Lung (tissue), 12 donors: Measurements from ENCODE around the gene SUSD2. TPM values are rescaled to one million over a fixed set of nuclear protein-coding genes. Genes with fewer than 3 reads are reported as not detected.

ENCODE experiments used
- ATAC-seq: fragments of 200-7000 bp; cut with Tn5 transposase; one replicate; pipeline ENCODE4 v1.9.1; 2020; ENCODE audit warnings: moderate number of reproducible peaks; ENCODE audit not compliant: insufficient read depth, low FRiP score
- DNase-seq, 3 donors: peaks; one replicate each; pipeline ENCODE4 v3.0.0-alpha.2; 2013 to 2017
- H3K27ac ChIP-seq, 2 donors: one replicate each; pipeline ENCODE4 v1.5.1; 2013; ENCODE audit warnings: mild to moderate bottlenecking in 2 of 2, moderate library complexity in 2 of 2, control low read depth in 1 of 2, inconsistent platforms in 1 of 2, low read depth in 1 of 2, low read length in 1 of 2
- H3K27me3 ChIP-seq, 3 donors: one replicate each; pipeline ENCODE4 v1.5.1; 2013; ENCODE audit warnings: low read length in 2 of 3; ENCODE audit not compliant: control insufficient read depth in 3 of 3, insufficient read depth in 3 of 3
- H3K36me3 ChIP-seq, 4 donors: one replicate each; pipeline ENCODE4 v1.5.1; 2013; ENCODE audit warnings: low read length in 4 of 4, mild to moderate bottlenecking in 1 of 4, moderate library complexity in 1 of 4; ENCODE audit not compliant: control insufficient read depth in 4 of 4, insufficient read depth in 4 of 4
- H3K4me1 ChIP-seq, 5 donors: one replicate each; pipeline ENCODE4 v1.5.1; 2013; ENCODE audit warnings: low read length in 5 of 5, mild to moderate bottlenecking in 2 of 5, moderate library complexity in 1 of 5; ENCODE audit not compliant: control insufficient read depth in 5 of 5, insufficient read depth in 5 of 5
- H3K4me3 ChIP-seq: one replicate; pipeline ENCODE4 v1.5.1; 2013; ENCODE audit warnings: mild to moderate bottlenecking, control low read depth, moderate library complexity
- H3K9ac ChIP-seq, 2 donors: one replicate each; pipeline ENCODE4 v1.5.1; 2013; ENCODE audit warnings: low read length in 2 of 2, control low read depth in 1 of 2; ENCODE audit not compliant: insufficient read depth in 1 of 2
- H3K9me3 ChIP-seq, 4 donors: one replicate each; pipeline ENCODE4 v1.5.1; 2013; ENCODE audit warnings: low read length in 3 of 4, mild to moderate bottlenecking in 1 of 4, moderate library complexity in 1 of 4; ENCODE audit not compliant: control insufficient read depth in 4 of 4, insufficient read depth in 3 of 4
- CTCF ChIP-seq: IDR thresholded peaks from 2 replicates; pipeline ENCODE4 v1.5.1; 2012; ENCODE audit warnings: mild to moderate bottlenecking; ENCODE audit errors: control extremely low read depth, extremely low read depth
- WGBS, 2 donors: extraction: QIAGEN DNeasy Blood & Tissue Kit; methylation state at CpG; one replicate each; pipeline ENCODE4 v1.1.7; 2013; 5-methylcytosine and 5-hydroxymethylcytosine counted together
- polyA plus RNA-seq, 2 donors: library from polyadenylated mRNA; stranded (reverse); fragments of 200-250 nt; gene quantifications; one replicate each; pipeline ENCODE4 v1.2.1, GENCODE V29; 2013
- total RNA-seq, 2 donors: library from RNA; depleted of rRNA in 1 of 2; stranded (reverse); fragments of >200 nt in 1 of 2; gene quantifications; one replicate each; pipeline ENCODE4 v1.2.1, GENCODE V29; 2014 to 2021
- donor health status: control.
- donor health status: control.
- donor health status: Bipolar disorder and iron deficiency.
- donor health status: healthy.
- donor health status: DM: yes; HTN: yes; CAD: no.

SUSD2 gene
- total and polyA plus RNA-seq, 4 donors = 15.9 to 192 (median 49.7) TPM

- Histone ChIP-seq H3K4me3 (peak overlapping the region; percentile 66), H3K4me1 (peaks cover 9 to 53% (median 21%) of the 10 kb centered on the region in 5 donors), H3K9me3 (no peaks in the 10 kb centered on the region), H3K9ac (no peak overlapping the region), H3K27ac (peak overlapping the region; percentile 49 to 86), H3K36me3 (peaks cover 0 to 2% (median 0%) of the 10 kb centered on the region in 4 donors), H3K27me3 (no peaks in the 10 kb centered on the region)
- DNase-seq = peak in 2 of 3 donors; percentile 29 to 50
- peak; percentile 48 for ATAC-seq
- no peak for TF ChIP-seq CTCF
- 0 to 1% methylated on average over 66 to 77 of the region's 77 CpGs for WGBS, 2 donors
These were observed 25.0 kb upstream of the SUSD2 start for GRCh38 chr22:24156141-24156912.

GRCh38 chr22:24156913-24157821 lies 24.1 kb upstream of the SUSD2 start:
- Histone ChIP-seq H3K4me1 (peaks cover 9 to 62% (median 21%) of the 10 kb centered on the region in 5 donors), H3K27me3 (no peaks in the 10 kb centered on the region), H3K9me3 (no peaks in the 10 kb centered on the region), H3K4me3 (peak overlapping the region; percentile 66), H3K36me3 (peaks cover 0 to 6% (median 3%) of the 10 kb centered on the region in 4 donors), H3K27ac (peak overlapping the region in 1 of 2 donors; percentile 86), H3K9ac (no peak overlapping the region)
- ATAC-seq = peak; percentile 79
- DNase-seq = peak; percentile 81 to 86 (median 85)
- TF ChIP-seq CTCF = peak; percentile 64
- 7 to 11% methylated on average over 23 of the region's 23 CpGs for WGBS, 2 donors

GRCh38 chr22:24157822-24158135 lies 23.5 kb upstream of the SUSD2 start:
- Histone ChIP-seq H3K9me3 (no peaks in the 10 kb centered on the region), H3K27me3 (no peaks in the 10 kb centered on the region), H3K4me3 (no peak overlapping the region), H3K4me1 (peaks cover 9 to 65% (median 21%) of the 10 kb centered on the region in 5 donors), H3K9ac (no peak overlapping the region), H3K27ac (peak overlapping the region in 1 of 2 donors; percentile 1), H3K36me3 (peaks cover 0 to 10% (median 7%) of the 10 kb centered on the region in 4 donors)
- no peak for ATAC-seq
- DNase-seq = peak in 1 of 3 donors; percentile 35
- TF ChIP-seq CTCF = no peak
- WGBS, 2 donors = 48 to 56% methylated on average over 10 of the region's 10 CpGs
